ENCODE results near the gene AGR3.

AGR3 gene

DNA sequence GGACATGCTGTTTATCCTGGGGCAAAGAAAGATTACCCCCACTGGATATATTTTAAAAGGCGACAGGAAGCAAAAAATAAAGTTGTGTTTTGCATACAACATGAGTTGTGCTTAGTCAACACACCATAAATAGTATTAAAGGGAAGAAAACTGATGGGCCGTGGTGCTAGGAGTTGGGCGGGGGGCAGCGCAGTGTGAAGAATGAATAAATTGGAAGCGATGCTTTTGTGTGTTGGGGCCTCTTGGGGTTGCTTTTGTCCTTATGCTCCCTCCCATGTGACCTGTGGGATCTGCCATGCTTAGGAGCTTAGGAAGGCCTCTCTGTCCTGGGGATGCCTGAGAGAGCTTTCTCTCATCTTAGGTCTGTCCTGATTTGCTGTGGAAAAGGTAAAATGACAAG lies 35.0 kb upstream of the AGR3 start:
- no peak overlapping the region for H3K4me3 ChIP-seq (ENCODE audit: low read depth, low read length)

DNA sequence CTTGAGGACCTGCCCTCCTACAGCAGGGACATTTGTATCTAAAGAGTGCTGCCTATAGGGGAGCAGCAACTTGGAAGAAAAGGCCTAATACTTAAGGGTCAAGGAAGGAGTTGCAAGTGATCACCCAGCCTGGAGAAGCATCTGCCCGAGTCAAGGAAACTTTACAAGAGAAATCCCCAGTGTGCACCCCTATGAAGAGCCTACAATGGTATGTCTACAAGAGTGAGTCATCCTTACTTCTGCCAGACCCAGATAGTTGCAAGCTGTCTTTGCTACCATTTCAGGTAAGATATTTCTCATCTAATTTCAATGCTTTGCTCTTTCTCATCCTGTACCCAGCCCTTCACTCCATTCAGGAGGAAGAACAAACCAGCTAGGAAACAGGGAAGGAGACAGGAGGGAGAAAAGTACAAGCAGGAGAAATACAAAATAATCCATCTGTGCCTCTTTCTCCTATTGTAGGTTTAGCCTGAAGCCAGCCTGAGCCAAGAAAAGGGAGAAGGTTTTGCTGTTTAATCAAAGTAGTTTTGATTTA lies 34.4 kb upstream of the AGR3 start:
- no peak for DNase-seq
- Histone ChIP-seq H3K9me3 (ENCODE audit: severe bottlenecking) (no peaks in the 10 kb centered on the region), H3K27ac (no peak overlapping the region), H3K4me3 (ENCODE audit: low read depth, low read length) (no peak overlapping the region), H3K36me3 (no peaks in the 10 kb centered on the region), H3K27me3 (ENCODE audit: insufficient read depth, low read depth, severe bottlenecking) (no peaks in the 10 kb centered on the region)
- TF ChIP-seq, protein P1, sequence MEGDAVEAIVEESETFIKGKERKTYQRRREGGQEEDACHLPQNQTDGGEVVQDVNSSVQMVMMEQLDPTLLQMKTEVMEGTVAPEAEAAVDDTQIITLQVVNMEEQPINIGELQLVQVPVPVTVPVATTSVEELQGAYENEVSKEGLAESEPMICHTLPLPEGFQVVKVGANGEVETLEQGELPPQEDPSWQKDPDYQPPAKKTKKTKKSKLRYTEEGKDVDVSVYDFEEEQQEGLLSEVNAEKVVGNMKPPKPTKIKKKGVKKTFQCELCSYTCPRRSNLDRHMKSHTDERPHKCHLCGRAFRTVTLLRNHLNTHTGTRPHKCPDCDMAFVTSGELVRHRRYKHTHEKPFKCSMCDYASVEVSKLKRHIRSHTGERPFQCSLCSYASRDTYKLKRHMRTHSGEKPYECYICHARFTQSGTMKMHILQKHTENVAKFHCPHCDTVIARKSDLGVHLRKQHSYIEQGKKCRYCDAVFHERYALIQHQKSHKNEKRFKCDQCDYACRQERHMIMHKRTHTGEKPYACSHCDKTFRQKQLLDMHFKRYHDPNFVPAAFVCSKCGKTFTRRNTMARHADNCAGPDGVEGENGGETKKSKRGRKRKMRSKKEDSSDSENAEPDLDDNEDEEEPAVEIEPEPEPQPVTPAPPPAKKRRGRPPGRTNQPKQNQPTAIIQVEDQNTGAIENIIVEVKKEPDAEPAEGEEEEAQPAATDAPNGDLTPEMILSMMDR (IDR thresholded peaks at IDR 0.05; ENCODE audit: low read depth, low read length): no peak

More for the DNA sequence above, 35.0 kb upstream of the AGR3 start:
- no peak for DNase-seq
- H3K27me3 ChIP-seq (ENCODE audit: insufficient read depth, low read depth, severe bottlenecking): no peaks in the 10 kb centered on the region
- no peak overlapping the region for H3K27ac ChIP-seq
- TF ChIP-seq, protein P1 (IDR thresholded peaks at IDR 0.05; ENCODE audit: low read depth, low read length): no peak
- no peaks in the 10 kb centered on the region for H3K9me3 ChIP-seq (ENCODE audit: severe bottlenecking)
- no peaks in the 10 kb centered on the region for H3K36me3 ChIP-seq

GRCh38 chr7:16915405-16915804 lies 33.6 kb upstream of the AGR3 start:
- no peak for DNase-seq
- H3K9me3 ChIP-seq (ENCODE audit: severe bottlenecking): no peaks in the 10 kb centered on the region
- no peak overlapping the region for H3K4me3 ChIP-seq (ENCODE audit: low read depth, low read length)
- H3K36me3 ChIP-seq: no peaks in the 10 kb centered on the region
- TF ChIP-seq, protein P1 (IDR thresholded peaks at IDR 0.05; ENCODE audit: low read depth, low read length): no peak
- no peaks in the 10 kb centered on the region for H3K27me3 ChIP-seq (ENCODE audit: insufficient read depth, low read depth, severe bottlenecking)
- H3K27ac ChIP-seq: no peak overlapping the region

DNA sequence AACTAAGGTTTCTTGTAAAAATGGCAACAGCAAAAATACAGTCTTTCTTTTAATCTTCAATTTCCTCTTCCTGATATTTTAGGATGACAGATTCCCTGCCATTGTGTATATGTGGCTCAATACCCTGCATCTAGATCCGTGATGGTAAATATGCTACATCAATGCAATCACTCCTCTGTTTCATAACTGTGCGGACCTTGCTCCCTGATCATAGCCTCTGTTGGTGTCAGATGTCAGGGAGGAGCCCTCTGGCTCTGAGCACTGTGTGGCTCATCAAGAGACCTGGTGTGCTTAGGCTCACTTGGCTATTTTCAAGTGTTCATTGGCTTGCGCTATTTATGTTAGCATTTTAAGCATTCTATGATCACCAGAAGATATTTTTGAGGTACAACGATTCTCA lies 33.0 kb upstream of the AGR3 start:
- TF ChIP-seq, protein P1 (IDR thresholded peaks at IDR 0.05; ENCODE audit: low read depth, low read length): no peak
- Histone ChIP-seq H3K27ac (no peak overlapping the region), H3K27me3 (ENCODE audit: insufficient read depth, low read depth, severe bottlenecking) (no peaks in the 10 kb centered on the region), H3K9me3 (ENCODE audit: severe bottlenecking) (no peaks in the 10 kb centered on the region), H3K36me3 (no peaks in the 10 kb centered on the region), H3K4me3 (ENCODE audit: low read depth, low read length) (no peak overlapping the region)
- no peak for DNase-seq

DNA sequence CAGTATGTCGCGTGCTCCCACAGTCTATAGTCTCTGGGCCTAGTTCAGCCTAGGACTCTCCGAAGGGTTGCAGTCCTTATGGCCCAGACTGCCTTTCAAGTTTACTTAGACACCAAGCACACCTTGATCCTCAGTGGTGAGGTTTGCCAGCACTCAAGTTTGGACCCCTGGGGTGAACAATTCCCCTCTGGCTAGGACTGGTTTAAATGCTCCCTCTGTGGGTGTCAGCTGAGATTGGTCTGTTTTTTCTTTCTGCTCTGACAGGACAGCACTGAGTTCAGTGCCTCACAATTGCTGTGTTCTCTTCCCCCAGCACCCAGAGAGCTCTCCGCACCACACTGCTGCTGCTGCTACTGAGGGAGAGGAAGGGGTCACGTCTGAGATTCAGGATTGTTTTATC lies 31.9 kb upstream of the AGR3 start:
- H3K27ac ChIP-seq: no peak overlapping the region
- no peak for DNase-seq

More for the DNA sequence above, 31.9 kb upstream of the AGR3 start:
- TF ChIP-seq, protein P1 (IDR thresholded peaks at IDR 0.05; ENCODE audit: low read depth, low read length): no peak
- no peaks in the 10 kb centered on the region for H3K36me3 ChIP-seq
- no peak overlapping the region for H3K4me3 ChIP-seq (ENCODE audit: low read depth, low read length)
- no peaks in the 10 kb centered on the region for H3K9me3 ChIP-seq (ENCODE audit: severe bottlenecking)
- no peaks in the 10 kb centered on the region for H3K27me3 ChIP-seq (ENCODE audit: insufficient read depth, low read depth, severe bottlenecking)
